ENCODE results near the gene ERMP1. TPM values are rescaled to one million over a fixed set of nuclear protein-coding genes. Genes with fewer than 3 reads are reported as not detected.

The ERMP1 gene
- total and polyA plus RNA-seq, 2 donors (not counting 3 experiments of a cell fraction or from before 2014, with no cell fraction given) = 9.7 to 16.6 TPM

DNA sequence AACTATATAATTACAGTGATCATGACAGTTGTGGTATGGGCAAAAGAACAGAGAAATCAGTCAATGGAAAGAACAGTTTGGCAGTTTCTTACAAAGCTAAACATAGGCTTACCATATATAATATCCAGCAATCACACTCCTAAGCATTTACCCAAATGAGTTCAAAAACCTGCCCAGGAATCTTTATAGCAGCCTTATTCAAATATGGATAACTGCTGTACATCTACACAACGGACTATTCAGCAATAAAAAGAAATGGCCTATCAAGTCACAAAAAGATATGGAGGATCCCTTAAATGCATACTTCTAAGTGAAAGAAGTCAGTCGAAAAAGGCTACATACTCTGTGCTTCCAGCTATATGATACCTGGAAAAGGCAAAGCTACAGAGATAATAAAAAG, 36.6 kb downstream of the ERMP1 start:
- Histone ChIP-seq H3K27me3 (ENCODE audit: control insufficient read depth in 2 of 2, insufficient read depth in 2 of 2, low read length in 2 of 2) (no peaks in the 10 kb centered on the region), H4K20me1 (replicated peaks; ENCODE audit: control insufficient read depth, extremely low read depth, insufficient read depth, low read length) (no peaks in the 10 kb centered on the region), H3K9ac (replicated peaks; ENCODE audit: extremely low read depth, insufficient read depth, low read length) (no peak overlapping the region), H3K4me2 (ENCODE audit: insufficient read depth, low read length) (no peak overlapping the region), H3K9me3 (replicated peaks; ENCODE audit: control insufficient read depth, insufficient read depth, low read length) (no peaks in the 10 kb centered on the region), H2AFZ (ENCODE audit: low read depth, low read length) (no peak overlapping the region), H3K27ac (ENCODE audit: insufficient read depth, low read depth, low read length) (no peak overlapping the region), H3K4me3 (replicated peaks in 1 of 3; ENCODE audit: insufficient read depth in 1 of 3, low read depth in 1 of 3, low read length in 3 of 3) (no peak overlapping the region), H3K9me1 (replicated peaks; ENCODE audit: control insufficient read depth, extremely low read depth, insufficient read depth, low read length) (no peaks in the 10 kb centered on the region), H3K4me1 (ENCODE audit: control insufficient read depth, extremely low read depth, insufficient read depth, low read length) (peaks cover 2% of the 10 kb centered on the region), H3K79me2 (ENCODE audit: control insufficient read depth, insufficient read depth, low read length) (no peaks in the 10 kb centered on the region), H3K36me3 (ENCODE audit: control insufficient read depth in 2 of 2, extremely low read depth in 1 of 2, insufficient read depth in 2 of 2, low read length in 2 of 2) (no peaks in the 10 kb centered on the region)
- BruUV-seq (replicated peaks) = no TSS peak
- intact Hi-C loops (cut with micrococcal nuclease) = loop anchor here (10.0 kb wide), 1 partner anchor 399 kb away; no protein-coding TSS in a partner anchor
- FAIRE-seq = no peak
- POLR2A ChIA-PET = no interaction called here
- no peak for TF ChIP-seq CTCF (IDR thresholded peaks at IDR 0.05; ENCODE audit: extremely low read depth in 1 of 2, insufficient read depth in 1 of 2, low read depth in 1 of 2, low read length in 2 of 2)
- TF ChIP-seq POLR2A (IDR thresholded peaks at IDR 0.05; ENCODE audit: low read depth, low read length) = no peak
- TF ChIP-seq, protein P1, sequence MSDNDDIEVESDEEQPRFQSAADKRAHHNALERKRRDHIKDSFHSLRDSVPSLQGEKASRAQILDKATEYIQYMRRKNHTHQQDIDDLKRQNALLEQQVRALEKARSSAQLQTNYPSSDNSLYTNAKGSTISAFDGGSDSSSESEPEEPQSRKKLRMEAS (IDR thresholded peaks at IDR 0.05; ENCODE audit: insufficient read depth, insufficient read length) = no peak
- no peak for TF ChIP-seq MYC (IDR thresholded peaks at IDR 0.05; ENCODE audit: low read depth, low read length)
- TF ChIP-seq JUN (IDR thresholded peaks at IDR 0.05; ENCODE audit: borderline replicate concordance, insufficient read depth, insufficient read length, low read depth) = no peak
- no peak for TF ChIP-seq FOS (IDR thresholded peaks at IDR 0.05; ENCODE audit: borderline replicate concordance, insufficient read depth, low read length)
- no peak for TF ChIP-seq POLR2AphosphoS5 (IDR thresholded peaks at IDR 0.05; ENCODE audit: insufficient read depth, low read depth, low read length)
- TF ChIP-seq GATA2 (IDR thresholded peaks at IDR 0.05; ENCODE audit: insufficient read depth, insufficient read length, low read depth, low read length) = no peak
- no peak for TF ChIP-seq EZH2 (IDR thresholded peaks at IDR 0.05; ENCODE audit: borderline replicate concordance, low read depth, low read length, severe bottlenecking)
- CTCF ChIA-PET = interaction anchor here (1.6 to 4.0 kb wide), 2 partner anchors 99 to 258 kb away, joined by 4 to 110 read pairs; no protein-coding TSS in a partner anchor
- no peak for DNase-seq (ENCODE audit: low read depth, low spot score)
- dilution Hi-C loops (cut with MboI; ENCODE audit: extremely low pct_ligation_motif_present, low sequenced_read_pairs) = no loop called here

All from endothelial cell of umbilical vein (primary cell).